Measurements from ENCODE around the gene PRKN.

GRCh38 chr6:161832622-161833021 is 894.9 kb downstream of the PRKN start:
- TF ChIP-seq, protein P1, sequence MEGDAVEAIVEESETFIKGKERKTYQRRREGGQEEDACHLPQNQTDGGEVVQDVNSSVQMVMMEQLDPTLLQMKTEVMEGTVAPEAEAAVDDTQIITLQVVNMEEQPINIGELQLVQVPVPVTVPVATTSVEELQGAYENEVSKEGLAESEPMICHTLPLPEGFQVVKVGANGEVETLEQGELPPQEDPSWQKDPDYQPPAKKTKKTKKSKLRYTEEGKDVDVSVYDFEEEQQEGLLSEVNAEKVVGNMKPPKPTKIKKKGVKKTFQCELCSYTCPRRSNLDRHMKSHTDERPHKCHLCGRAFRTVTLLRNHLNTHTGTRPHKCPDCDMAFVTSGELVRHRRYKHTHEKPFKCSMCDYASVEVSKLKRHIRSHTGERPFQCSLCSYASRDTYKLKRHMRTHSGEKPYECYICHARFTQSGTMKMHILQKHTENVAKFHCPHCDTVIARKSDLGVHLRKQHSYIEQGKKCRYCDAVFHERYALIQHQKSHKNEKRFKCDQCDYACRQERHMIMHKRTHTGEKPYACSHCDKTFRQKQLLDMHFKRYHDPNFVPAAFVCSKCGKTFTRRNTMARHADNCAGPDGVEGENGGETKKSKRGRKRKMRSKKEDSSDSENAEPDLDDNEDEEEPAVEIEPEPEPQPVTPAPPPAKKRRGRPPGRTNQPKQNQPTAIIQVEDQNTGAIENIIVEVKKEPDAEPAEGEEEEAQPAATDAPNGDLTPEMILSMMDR (IDR thresholded peaks at IDR 0.05; ENCODE audit: insufficient read depth, low read length) = no peak
- no peak for TF ChIP-seq POLR2AphosphoS5 (IDR thresholded peaks at IDR 0.05; ENCODE audit: low read depth)
